ENCODE data around the gene B9D1.

DNA sequence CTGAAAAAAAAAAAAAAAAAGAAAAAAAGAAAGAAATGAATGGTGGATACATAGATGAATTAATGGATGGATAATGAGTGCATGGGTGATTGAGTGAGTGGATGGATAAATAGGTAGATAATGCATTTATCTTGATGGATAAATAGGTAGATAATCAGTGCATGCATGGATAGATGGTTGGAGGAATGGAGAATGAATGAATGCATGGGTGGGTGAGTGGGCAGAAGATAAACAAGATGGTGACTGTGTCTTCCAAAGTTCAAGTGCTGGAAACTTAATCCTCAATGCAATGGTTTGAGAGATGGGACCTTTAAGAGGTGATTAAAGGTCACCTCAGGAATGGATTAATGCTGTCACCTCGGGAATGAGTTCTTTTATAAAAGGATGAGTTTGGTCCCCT lies 41.7 kb upstream of the B9D1 start:
- no peak for TF ChIP-seq POLR2AphosphoS5 (IDR thresholded peaks at IDR 0.05; ENCODE audit: low read depth, low read length)
- TF ChIP-seq, protein P1, sequence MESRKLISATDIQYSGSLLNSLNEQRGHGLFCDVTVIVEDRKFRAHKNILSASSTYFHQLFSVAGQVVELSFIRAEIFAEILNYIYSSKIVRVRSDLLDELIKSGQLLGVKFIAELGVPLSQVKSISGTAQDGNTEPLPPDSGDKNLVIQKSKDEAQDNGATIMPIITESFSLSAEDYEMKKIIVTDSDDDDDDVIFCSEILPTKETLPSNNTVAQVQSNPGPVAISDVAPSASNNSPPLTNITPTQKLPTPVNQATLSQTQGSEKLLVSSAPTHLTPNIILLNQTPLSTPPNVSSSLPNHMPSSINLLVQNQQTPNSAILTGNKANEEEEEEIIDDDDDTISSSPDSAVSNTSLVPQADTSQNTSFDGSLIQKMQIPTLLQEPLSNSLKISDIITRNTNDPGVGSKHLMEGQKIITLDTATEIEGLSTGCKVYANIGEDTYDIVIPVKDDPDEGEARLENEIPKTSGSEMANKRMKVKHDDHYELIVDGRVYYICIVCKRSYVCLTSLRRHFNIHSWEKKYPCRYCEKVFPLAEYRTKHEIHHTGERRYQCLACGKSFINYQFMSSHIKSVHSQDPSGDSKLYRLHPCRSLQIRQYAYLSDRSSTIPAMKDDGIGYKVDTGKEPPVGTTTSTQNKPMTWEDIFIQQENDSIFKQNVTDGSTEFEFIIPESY (IDR thresholded peaks at IDR 0.05; ENCODE audit: borderline replicate concordance, low read depth) = no peak
- TF ChIP-seq YY1 (IDR thresholded peaks at IDR 0.05; ENCODE audit: low read depth) = no peak
- TF ChIP-seq, protein P2, sequence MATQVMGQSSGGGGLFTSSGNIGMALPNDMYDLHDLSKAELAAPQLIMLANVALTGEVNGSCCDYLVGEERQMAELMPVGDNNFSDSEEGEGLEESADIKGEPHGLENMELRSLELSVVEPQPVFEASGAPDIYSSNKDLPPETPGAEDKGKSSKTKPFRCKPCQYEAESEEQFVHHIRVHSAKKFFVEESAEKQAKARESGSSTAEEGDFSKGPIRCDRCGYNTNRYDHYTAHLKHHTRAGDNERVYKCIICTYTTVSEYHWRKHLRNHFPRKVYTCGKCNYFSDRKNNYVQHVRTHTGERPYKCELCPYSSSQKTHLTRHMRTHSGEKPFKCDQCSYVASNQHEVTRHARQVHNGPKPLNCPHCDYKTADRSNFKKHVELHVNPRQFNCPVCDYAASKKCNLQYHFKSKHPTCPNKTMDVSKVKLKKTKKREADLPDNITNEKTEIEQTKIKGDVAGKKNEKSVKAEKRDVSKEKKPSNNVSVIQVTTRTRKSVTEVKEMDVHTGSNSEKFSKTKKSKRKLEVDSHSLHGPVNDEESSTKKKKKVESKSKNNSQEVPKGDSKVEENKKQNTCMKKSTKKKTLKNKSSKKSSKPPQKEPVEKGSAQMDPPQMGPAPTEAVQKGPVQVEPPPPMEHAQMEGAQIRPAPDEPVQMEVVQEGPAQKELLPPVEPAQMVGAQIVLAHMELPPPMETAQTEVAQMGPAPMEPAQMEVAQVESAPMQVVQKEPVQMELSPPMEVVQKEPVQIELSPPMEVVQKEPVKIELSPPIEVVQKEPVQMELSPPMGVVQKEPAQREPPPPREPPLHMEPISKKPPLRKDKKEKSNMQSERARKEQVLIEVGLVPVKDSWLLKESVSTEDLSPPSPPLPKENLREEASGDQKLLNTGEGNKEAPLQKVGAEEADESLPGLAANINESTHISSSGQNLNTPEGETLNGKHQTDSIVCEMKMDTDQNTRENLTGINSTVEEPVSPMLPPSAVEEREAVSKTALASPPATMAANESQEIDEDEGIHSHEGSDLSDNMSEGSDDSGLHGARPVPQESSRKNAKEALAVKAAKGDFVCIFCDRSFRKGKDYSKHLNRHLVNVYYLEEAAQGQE (IDR thresholded peaks at IDR 0.05; ENCODE audit: low read depth, low read length) = no peak
- TF ChIP-seq TAF1 (IDR thresholded peaks at IDR 0.05; ENCODE audit: borderline replicate concordance, low read depth, low read length) = no peak
- TF ChIP-seq, protein P3, sequence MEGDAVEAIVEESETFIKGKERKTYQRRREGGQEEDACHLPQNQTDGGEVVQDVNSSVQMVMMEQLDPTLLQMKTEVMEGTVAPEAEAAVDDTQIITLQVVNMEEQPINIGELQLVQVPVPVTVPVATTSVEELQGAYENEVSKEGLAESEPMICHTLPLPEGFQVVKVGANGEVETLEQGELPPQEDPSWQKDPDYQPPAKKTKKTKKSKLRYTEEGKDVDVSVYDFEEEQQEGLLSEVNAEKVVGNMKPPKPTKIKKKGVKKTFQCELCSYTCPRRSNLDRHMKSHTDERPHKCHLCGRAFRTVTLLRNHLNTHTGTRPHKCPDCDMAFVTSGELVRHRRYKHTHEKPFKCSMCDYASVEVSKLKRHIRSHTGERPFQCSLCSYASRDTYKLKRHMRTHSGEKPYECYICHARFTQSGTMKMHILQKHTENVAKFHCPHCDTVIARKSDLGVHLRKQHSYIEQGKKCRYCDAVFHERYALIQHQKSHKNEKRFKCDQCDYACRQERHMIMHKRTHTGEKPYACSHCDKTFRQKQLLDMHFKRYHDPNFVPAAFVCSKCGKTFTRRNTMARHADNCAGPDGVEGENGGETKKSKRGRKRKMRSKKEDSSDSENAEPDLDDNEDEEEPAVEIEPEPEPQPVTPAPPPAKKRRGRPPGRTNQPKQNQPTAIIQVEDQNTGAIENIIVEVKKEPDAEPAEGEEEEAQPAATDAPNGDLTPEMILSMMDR (IDR thresholded peaks at IDR 0.05) = no peak
- TF ChIP-seq, protein P4, sequence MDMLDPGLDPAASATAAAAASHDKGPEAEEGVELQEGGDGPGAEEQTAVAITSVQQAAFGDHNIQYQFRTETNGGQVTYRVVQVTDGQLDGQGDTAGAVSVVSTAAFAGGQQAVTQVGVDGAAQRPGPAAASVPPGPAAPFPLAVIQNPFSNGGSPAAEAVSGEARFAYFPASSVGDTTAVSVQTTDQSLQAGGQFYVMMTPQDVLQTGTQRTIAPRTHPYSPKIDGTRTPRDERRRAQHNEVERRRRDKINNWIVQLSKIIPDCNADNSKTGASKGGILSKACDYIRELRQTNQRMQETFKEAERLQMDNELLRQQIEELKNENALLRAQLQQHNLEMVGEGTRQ (IDR thresholded peaks at IDR 0.05; ENCODE audit: borderline replicate concordance, low read depth, low read length) = no peak
- no peak for TF ChIP-seq EP300 (IDR thresholded peaks at IDR 0.05; ENCODE audit: borderline replicate concordance in 1 of 2, low read depth in 1 of 2, low read length in 1 of 2)
- TF ChIP-seq, protein P5, sequence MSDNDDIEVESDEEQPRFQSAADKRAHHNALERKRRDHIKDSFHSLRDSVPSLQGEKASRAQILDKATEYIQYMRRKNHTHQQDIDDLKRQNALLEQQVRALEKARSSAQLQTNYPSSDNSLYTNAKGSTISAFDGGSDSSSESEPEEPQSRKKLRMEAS (IDR thresholded peaks at IDR 0.05; ENCODE audit: low read depth) = no peak
- no peak for TF ChIP-seq SMC3 (IDR thresholded peaks at IDR 0.05; ENCODE audit: low read depth, low read length)
- no peak for TF ChIP-seq RXRA (IDR thresholded peaks at IDR 0.05; ENCODE audit: borderline replicate concordance, low read depth)
- no peak for TF ChIP-seq RCOR1 (IDR thresholded peaks at IDR 0.05; ENCODE audit: low read length)
- no peak for TF ChIP-seq NRF1 (IDR thresholded peaks at IDR 0.05; ENCODE audit: low read depth, low read length)

Measured in SK-N-SH (cell line).